ENCODE data around the gene FOXP4.

The FOXP4 gene

DNA sequence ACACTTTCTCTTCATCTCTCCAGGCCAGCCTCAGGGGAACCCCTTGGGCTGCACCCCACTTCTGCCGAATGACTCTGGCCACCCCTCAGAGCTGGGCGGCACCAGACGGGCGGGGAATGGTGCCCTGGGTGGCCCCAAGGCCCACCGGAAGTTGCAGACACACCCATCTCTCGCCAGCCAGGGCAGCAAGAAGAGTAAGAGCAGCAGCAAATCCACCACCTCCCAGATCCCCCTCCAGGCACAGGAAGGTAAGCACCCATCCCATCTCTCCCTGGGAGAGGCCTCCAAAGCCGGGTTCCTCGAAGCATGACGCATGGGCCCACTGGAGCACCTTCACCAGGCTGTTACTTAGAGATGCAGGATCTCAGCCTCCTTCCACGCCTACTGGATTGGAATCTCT is 103.4 kb downstream of the FOXP4 start:
- no peak for DNase-seq (ENCODE audit: low spot score)
- TF ChIP-seq, protein P1, sequence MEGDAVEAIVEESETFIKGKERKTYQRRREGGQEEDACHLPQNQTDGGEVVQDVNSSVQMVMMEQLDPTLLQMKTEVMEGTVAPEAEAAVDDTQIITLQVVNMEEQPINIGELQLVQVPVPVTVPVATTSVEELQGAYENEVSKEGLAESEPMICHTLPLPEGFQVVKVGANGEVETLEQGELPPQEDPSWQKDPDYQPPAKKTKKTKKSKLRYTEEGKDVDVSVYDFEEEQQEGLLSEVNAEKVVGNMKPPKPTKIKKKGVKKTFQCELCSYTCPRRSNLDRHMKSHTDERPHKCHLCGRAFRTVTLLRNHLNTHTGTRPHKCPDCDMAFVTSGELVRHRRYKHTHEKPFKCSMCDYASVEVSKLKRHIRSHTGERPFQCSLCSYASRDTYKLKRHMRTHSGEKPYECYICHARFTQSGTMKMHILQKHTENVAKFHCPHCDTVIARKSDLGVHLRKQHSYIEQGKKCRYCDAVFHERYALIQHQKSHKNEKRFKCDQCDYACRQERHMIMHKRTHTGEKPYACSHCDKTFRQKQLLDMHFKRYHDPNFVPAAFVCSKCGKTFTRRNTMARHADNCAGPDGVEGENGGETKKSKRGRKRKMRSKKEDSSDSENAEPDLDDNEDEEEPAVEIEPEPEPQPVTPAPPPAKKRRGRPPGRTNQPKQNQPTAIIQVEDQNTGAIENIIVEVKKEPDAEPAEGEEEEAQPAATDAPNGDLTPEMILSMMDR (IDR thresholded peaks at IDR 0.05; ENCODE audit: extremely low read depth, missing control alignments): no peak

DNA sequence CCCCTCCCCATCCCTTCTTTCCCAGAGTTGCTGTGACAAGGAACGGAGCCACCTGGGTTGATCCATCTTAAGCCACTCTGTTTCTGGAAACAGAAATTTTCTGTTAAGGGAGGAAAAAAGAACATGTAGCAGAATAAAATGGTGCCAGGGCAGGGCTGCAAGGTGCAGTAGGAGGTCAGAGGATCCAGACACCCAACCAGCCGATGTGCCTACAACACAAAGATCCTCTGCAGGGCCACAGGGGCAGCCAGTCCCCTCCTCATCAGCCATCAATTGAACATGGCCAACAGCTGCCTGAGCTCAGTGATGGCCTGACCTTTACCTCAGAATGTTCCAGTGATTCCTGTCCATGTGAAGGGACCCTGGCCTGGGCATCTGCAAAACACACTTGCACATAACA is 103.9 kb downstream of the FOXP4 start:
- DNase-seq (ENCODE audit: low spot score): no peak
- TF ChIP-seq, protein P1 (IDR thresholded peaks at IDR 0.05; ENCODE audit: extremely low read depth, missing control alignments): no peak

GRCh38 chr6:41651246-41651961 is 105.2 kb downstream of the FOXP4 start:
- TF ChIP-seq, protein P1 (IDR thresholded peaks at IDR 0.05; ENCODE audit: extremely low read depth, missing control alignments): no peak
- no peak for DNase-seq (ENCODE audit: low spot score)

All from GM20000 (cell line).